PC-3 (cell line): ENCODE results near the gene XIRP2. TPM values are rescaled to one million over a fixed set of nuclear protein-coding genes. Genes with fewer than 3 reads are reported as not detected.

Source experiments
- ATAC-seq: fragments of 200-7000 bp; cut with Tn5 transposase; 2 replicates; pipeline ENCODE4 v1.9.1; 2020; ENCODE audit warnings: mild to moderate bottlenecking, moderate library complexity
- BruUV-seq: library from RNA; stranded (reverse); fragments of 400-500 nt; replicated peaks from 2 replicates; lab custom pipeline; 2021; lab: Mats Ljungman, UMichigan
- CTCF ChIA-PET: fragments of 300-600 bp; sonication (Branson Sonifier 250); formaldehyde crosslinking; loops from one replicate; lab custom pipeline; 2022; ENCODE audit warnings: antibody characterized with exemption; lab: Charles Lee
- POLR2A ChIA-PET: fragments of 300-600 bp; sonication (Branson Sonifier 250); formaldehyde crosslinking; loops from one replicate; lab custom pipeline; 2022; ENCODE audit warnings: antibody characterized with exemption; ENCODE audit not compliant: unreplicated experiment; lab: Charles Lee
- DNase-seq: peaks from one replicate; pipeline ENCODE4 v3.0.0-alpha.2; 2015
- H2AFZ ChIP-seq: fragments of 300-600 bp; sonication (generic); 2 replicates; pipeline ENCODE4 v1.6.0; 2016; ENCODE audit warnings: antibody characterized with exemption, low read length
- H3F3A ChIP-seq: fragments of 300-600 bp; sonication (generic); one replicate; pipeline ENCODE4 v1.6.0; 2017; ENCODE audit warnings: antibody characterized with exemption, low read length, control low read depth, mild to moderate bottlenecking; ENCODE audit not compliant: unreplicated experiment
- H3K27ac ChIP-seq: fragments of 300-600 bp; sonication (generic); 2 replicates; pipeline ENCODE4 v1.5.1; 2016; ENCODE audit warnings: mild to moderate bottlenecking, low read length
- H3K27me3 ChIP-seq: fragments of 300-600 bp; sonication (generic); 2 replicates; pipeline ENCODE4 v1.6.1; 2016; ENCODE audit warnings: low read length, mixed read lengths
- H3K36me3 ChIP-seq: fragments of 300-600 bp; sonication (generic); 2 replicates; pipeline ENCODE4 v1.6.1; 2016; ENCODE audit warnings: low read depth, mixed run types, low read length, mixed read lengths
- H3K4me1 ChIP-seq: fragments of 300-600 bp; sonication (generic); 2 replicates; pipeline ENCODE4 v1.5.1; 2016; ENCODE audit warnings: low read length; ENCODE audit not compliant: insufficient read depth
- H3K4me2 ChIP-seq: fragments of 300-600 bp; sonication (generic); 2 replicates; pipeline ENCODE4 v1.6.0; 2016; ENCODE audit warnings: low read length
- H3K4me3 ChIP-seq: fragments of 300-600 bp; sonication (generic); 2 replicates; pipeline ENCODE4 v1.5.1; 2016; ENCODE audit warnings: mild to moderate bottlenecking, low read length, mixed read lengths
- H3K79me2 ChIP-seq: fragments of 300-600 bp; sonication (generic); 2 replicates; pipeline ENCODE4 v1.6.1; 2017; ENCODE audit warnings: low read length, mixed read lengths
- H3K9ac ChIP-seq: fragments of 300-600 bp; sonication (generic); 2 replicates; pipeline ENCODE4 v1.6.0; 2016; ENCODE audit warnings: mild to moderate bottlenecking, low read length
- H3K9me2 ChIP-seq: fragments of 300-600 bp; sonication (generic); replicated peaks from 2 replicates; pipeline ENCODE4 v1.6.1; 2016; ENCODE audit warnings: mixed run types, low read length, mixed read lengths
- H3K9me3 ChIP-seq: fragments of 300-600 bp; sonication (generic); 2 replicates; pipeline ENCODE4 v1.6.1; 2016; ENCODE audit warnings: low read length, mixed read lengths
- H4K20me1 ChIP-seq: fragments of 300-600 bp; sonication (generic); 2 replicates; pipeline ENCODE4 v1.6.1; 2016; ENCODE audit warnings: low read length, mixed read lengths
- EZH2 ChIP-seq: fragments of 300-600 bp; sonication (generic); IDR thresholded peaks from one replicate; pipeline ENCODE4 v1.6.1; 2017; ENCODE audit warnings: antibody characterized with exemption, mild to moderate bottlenecking, low read length; ENCODE audit not compliant: unreplicated experiment
- EZH2phosphoT487 ChIP-seq: fragments of 300-600 bp; sonication (generic); IDR thresholded peaks from 2 replicates; pipeline ENCODE4 v1.6.1; 2018; ENCODE audit warnings: mild to moderate bottlenecking, antibody characterized with exemption, low read length, borderline replicate concordance
- intact Hi-C: fragments of 100-400 bp; cut with micrococcal nuclease; formaldehyde crosslinking; loops from 2 replicates; pipeline ENCODE4 v1.9.0; 2023
- total RNA-seq: library from RNA; depleted of rRNA; stranded (reverse); fragments of >200 nt; gene quantifications from 2 replicates; pipeline ENCODE4 v1.2.3, GENCODE V29; 2014
- TF ChIP-seq, protein P1 (sequence below): fragments of 300-600 bp; sonication (generic); conservative IDR thresholded peaks from 2 replicates; pipeline ENCODE4 v1.5.1; 2017; ENCODE audit warnings: antibody characterized with exemption, low read depth, mild to moderate bottlenecking, low read length

Gene XIRP2
- total RNA-seq, 1 experiment from 2014 or later = 0.11 TPM

- no peak overlapping the region for H3K4me2 ChIP-seq
- TF ChIP-seq EZH2 (no peak), EZH2phosphoT487 (no peak)
- TF ChIP-seq, protein P1, sequence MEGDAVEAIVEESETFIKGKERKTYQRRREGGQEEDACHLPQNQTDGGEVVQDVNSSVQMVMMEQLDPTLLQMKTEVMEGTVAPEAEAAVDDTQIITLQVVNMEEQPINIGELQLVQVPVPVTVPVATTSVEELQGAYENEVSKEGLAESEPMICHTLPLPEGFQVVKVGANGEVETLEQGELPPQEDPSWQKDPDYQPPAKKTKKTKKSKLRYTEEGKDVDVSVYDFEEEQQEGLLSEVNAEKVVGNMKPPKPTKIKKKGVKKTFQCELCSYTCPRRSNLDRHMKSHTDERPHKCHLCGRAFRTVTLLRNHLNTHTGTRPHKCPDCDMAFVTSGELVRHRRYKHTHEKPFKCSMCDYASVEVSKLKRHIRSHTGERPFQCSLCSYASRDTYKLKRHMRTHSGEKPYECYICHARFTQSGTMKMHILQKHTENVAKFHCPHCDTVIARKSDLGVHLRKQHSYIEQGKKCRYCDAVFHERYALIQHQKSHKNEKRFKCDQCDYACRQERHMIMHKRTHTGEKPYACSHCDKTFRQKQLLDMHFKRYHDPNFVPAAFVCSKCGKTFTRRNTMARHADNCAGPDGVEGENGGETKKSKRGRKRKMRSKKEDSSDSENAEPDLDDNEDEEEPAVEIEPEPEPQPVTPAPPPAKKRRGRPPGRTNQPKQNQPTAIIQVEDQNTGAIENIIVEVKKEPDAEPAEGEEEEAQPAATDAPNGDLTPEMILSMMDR = no peak
- no peaks in the 10 kb centered on the region for H3K9me2 ChIP-seq
- intact Hi-C loops = no loop called here
- H3K36me3 ChIP-seq = no peaks in the 10 kb centered on the region
- BruUV-seq = no TSS peak
- H3K79me2 ChIP-seq = no peaks in the 10 kb centered on the region
- no peak overlapping the region for H3K4me3 ChIP-seq
- H3K27me3 ChIP-seq = no peaks in the 10 kb centered on the region
- H4K20me1 ChIP-seq = no peaks in the 10 kb centered on the region
- ChIA-PET CTCF (no interaction called here), POLR2A (interaction anchor here (0.6 kb wide), 1 partner anchor 493 kb away, joined by 4 read pairs; no protein-coding TSS in a partner anchor)
- no peaks in the 10 kb centered on the region for H3K9me3 ChIP-seq
- no peak overlapping the region for H3K27ac ChIP-seq
- 0 out of 2 replicates have a peak, but pooled peaks cover 5% of the 10 kb centered on the region for H3K4me1 ChIP-seq
- no peaks in the 10 kb centered on the region for H3F3A ChIP-seq
- H3K9ac ChIP-seq = no peak overlapping the region
- H2AFZ ChIP-seq = no peak overlapping the region
- DNase-seq (no peak), ATAC-seq (no peak)
These were observed 321.5 kb downstream of the XIRP2 start for GRCh38 chr2:167209784-167210183.

DNA sequence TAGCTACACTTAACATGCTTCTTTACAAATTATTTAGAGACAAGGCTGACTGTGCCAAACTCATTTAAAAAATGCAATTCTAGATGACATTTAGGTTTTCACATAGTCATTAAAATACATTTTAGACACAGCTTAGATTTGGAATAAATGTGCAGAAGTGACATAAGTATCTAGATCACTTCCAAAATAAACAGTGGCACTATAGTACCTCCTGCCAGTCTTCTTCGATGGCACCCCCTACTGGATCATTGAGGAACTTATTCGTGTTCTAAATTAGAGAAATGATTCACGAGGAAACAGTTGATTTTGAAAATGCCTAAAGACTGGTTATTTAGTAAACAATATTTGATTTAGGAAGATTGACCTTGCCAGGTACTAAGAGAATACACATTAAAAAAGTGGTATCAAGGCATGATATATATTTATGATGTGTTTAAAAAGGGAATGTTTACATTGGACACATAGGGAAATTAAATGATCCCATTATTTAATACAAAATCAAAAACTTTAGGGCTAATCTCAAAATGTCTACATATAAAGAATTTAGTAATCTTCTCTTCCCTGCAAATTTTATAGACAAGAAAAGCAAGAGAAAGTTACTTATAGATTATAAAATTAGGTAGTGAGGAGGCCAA lies 323.9 kb downstream of the XIRP2 start:
- POLR2A ChIA-PET = no interaction called here
- intact Hi-C loops = loop anchor here (1.0 to 2.0 kb wide), 4 partner anchors 77 to 673 kb away; no protein-coding TSS in a partner anchor
- ATAC-seq = peak; percentile 72

More for the DNA sequence above, 323.9 kb downstream of the XIRP2 start:
- Histone ChIP-seq H3F3A (no peaks in the 10 kb centered on the region), H2AFZ (0 out of 2 replicates have a peak overlapping the region, but pooled peaks have one; percentile 6), H3K36me3 (no peaks in the 10 kb centered on the region), H3K4me1 (0 out of 2 replicates have a peak, but pooled peaks cover 5% of the 10 kb centered on the region), H3K4me2 (peak overlapping the region; percentile 5; the same call in 1 of the 2 replicates), H3K9ac (no peak overlapping the region), H3K9me2 (no peaks in the 10 kb centered on the region), H3K27me3 (no peaks in the 10 kb centered on the region), H3K9me3 (no peaks in the 10 kb centered on the region), H4K20me1 (no peaks in the 10 kb centered on the region), H3K4me3 (no peak overlapping the region), H3K79me2 (no peaks in the 10 kb centered on the region), H3K27ac (no peak overlapping the region)
- no TSS peak for BruUV-seq
- CTCF ChIA-PET = interaction anchor here (0.6 to 0.9 kb wide), 3 partner anchors 85 to 512 kb away, joined by 3 to 4 read pairs (median 4); no protein-coding TSS in a partner anchor
- TF ChIP-seq, protein P1 = peak; percentile 91
- no peak for TF ChIP-seq EZH2
- peak; percentile 90 for DNase-seq
